Fibroblast of pulmonary artery (primary cell): ENCODE results near the gene RINL.

Experiments
- DNase-seq: peaks from one replicate; pipeline ENCODE4 v3.0.0-alpha.2; 2010; ENCODE audit warnings: low read depth
- H3K4me3 ChIP-seq: replicated peaks from 2 replicates; pipeline ENCODE4 v1.5.1; 2011; ENCODE audit warnings: low read depth, mild to moderate bottlenecking, control low read depth, low read length, moderate library complexity
- TF ChIP-seq, protein P1 (sequence below): IDR thresholded peaks from 2 replicates; pipeline ENCODE4 v1.5.1; 2011; ENCODE audit warnings: mild to moderate bottlenecking, control low read depth, low read length, inconsistent platforms; ENCODE audit errors: missing control alignments

The RINL gene

DNA sequence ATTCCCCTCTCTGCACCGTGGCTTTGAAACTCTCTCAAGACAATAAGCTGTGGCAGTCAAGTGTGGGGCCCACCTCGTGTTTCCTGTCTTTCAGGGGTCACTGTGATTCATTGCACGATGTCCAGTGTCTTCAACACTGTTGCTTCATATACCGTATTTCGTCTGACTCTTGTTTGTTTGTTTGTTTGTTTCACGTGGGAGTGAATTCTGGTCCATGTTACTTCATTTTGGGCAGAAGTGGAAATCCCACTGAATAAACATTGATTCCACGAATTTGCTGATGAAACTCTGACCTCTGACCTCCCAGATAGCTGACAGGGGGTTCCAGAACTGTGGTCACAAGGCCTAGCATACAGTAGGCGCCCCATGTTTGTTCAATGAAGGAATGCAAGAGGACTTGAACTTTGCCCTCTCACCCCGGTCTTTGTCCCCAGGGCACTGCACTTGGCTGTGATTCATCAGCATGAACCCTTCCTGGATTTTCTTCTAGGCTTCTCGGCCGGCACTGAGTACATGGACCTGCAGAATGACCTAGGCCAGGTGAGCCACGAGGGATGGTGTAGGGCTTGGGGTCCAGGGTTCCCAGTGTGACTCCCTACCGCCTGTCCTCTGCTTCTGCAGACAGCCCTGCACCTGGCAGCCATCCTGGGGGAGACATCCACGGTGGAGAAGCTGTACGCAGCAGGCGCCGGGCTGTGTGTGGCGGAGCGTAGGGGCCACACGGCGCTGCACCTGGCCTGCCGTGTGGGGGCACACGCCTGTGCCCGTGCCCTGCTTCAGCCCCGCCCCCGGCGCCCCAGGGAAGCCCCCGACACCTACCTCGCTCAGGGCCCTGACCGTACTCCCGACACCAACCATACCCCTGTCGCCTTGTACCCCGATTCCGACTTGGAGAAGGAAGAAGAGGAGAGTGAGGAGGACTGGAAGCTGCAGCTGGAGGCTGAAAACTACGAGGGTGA, 26.8 kb upstream of the RINL start:
- DNase-seq = no peak
- H3K4me3 ChIP-seq = no peak overlapping the region
- TF ChIP-seq, protein P1, sequence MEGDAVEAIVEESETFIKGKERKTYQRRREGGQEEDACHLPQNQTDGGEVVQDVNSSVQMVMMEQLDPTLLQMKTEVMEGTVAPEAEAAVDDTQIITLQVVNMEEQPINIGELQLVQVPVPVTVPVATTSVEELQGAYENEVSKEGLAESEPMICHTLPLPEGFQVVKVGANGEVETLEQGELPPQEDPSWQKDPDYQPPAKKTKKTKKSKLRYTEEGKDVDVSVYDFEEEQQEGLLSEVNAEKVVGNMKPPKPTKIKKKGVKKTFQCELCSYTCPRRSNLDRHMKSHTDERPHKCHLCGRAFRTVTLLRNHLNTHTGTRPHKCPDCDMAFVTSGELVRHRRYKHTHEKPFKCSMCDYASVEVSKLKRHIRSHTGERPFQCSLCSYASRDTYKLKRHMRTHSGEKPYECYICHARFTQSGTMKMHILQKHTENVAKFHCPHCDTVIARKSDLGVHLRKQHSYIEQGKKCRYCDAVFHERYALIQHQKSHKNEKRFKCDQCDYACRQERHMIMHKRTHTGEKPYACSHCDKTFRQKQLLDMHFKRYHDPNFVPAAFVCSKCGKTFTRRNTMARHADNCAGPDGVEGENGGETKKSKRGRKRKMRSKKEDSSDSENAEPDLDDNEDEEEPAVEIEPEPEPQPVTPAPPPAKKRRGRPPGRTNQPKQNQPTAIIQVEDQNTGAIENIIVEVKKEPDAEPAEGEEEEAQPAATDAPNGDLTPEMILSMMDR = no peak

GRCh38 chr19:38901683-38902082, 23.6 kb upstream of the RINL start:
- TF ChIP-seq, protein P1 = no peak
- no peak for DNase-seq
- no peak overlapping the region for H3K4me3 ChIP-seq

DNA sequence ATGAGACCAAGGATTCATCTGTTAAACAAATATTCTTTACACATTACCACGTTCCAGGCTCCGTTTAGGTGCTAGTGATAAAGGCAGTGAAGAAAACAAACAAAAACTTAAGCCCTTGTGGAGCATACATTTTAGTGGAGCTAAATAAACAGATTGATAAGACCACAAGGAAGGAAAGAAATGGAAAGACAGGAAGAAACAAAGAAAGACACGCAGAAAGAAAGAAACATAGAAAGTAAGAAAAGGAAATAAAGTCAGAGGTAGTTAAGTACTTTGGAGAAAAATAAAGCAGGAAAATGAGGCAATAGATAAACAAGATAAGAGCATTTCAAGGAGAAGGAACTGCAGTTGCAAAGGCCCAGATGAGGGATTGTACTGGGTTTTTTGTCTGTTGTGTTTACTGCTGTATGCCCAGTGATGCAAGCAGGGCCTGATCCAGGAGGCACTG, 22.7 kb upstream of the RINL start:
- TF ChIP-seq, protein P1 = no peak
- DNase-seq = peak; percentile 31
- H3K4me3 ChIP-seq = peak overlapping the region; percentile 92

DNA sequence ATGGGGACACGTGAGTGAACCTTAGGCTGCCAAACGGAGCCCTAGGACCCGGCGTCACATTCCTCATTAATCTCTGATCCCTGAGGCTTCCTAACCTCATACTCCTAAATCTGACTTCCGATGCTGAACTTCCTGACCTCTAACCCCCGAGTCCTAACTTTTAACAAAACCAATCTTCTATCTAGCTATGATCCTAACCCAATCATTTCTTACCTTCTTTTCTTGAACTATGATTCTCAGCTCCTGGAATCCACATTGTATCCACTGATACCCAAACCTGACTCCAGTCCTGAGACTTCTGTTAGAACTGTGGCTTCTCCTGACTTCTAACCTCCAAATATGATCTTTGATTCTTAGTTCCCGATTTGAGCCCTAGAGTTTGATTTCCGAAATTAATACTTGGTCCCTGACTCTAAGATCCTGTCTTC, 22.1 kb upstream of the RINL start:
- TF ChIP-seq, protein P1 = no peak
- DNase-seq = peak; percentile 66
- H3K4me3 ChIP-seq = peak overlapping the region; percentile 92

DNA sequence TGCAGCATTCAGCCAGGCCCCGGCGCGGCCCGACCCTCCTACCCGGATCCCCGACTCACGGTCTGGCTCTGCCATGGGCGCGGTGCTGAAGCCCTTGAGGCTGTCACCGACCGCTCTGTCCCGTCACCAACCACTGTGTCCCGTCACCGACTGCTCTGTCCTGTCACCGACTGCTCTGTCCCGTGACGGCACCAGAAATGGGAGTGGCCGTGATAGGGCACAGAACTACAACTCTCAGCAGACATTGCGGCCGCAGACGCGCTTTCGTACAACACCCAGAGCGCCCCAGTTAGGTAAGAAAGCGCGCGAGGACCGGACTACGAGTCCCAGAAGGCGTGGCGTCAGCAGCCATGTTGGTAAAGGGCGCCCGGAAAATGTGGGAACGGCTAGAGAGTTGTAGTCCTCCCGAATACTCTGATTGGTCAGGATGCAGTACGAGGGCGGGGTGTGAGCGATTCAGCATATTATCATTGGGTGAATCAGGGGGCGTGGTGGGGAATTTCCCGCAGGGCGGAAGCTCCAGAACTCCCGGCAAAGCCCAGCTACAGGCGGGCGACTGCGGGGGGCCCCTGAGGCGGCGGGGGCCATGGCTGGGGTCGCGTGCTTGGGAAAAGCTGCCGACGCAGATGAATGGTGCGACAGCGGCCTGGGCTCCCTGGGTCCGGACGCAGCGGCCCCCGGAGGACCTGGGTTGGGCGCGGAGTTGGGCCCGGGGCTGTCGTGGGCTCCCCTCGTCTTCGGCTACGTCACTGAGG, 21.5 kb upstream of the RINL start, which contains the start of the genes NFKBIB and SIRT2:
NFKBIB (plus strand) TSS at position 523 of the 755 bp plus-strand sequence; CDS start at position 587, 64 bp downstream.
SIRT2 (minus strand) TSS at position 172 of the 755 bp plus-strand sequence; CDS start at position 75, 97 bp downstream.
- TF ChIP-seq, protein P1 = no peak
- H3K4me3 ChIP-seq = peak within 1 kb of the TSS; percentile 92
- peak; percentile 100 for DNase-seq

GRCh38 chr19:38898788-38899446, 20.8 kb upstream of the RINL start:
- TF ChIP-seq, protein P1 = no peak
- H3K4me3 ChIP-seq = peak overlapping the region; percentile 92
- DNase-seq = peak; percentile 24
